NCI-H1417 (cell line): ENCODE measurements around the gene SMIM36.
A peak's percentile ranks its signal among the peaks of the same experiment; 100 is the strongest.
"Not testable (repeated sequence)": the region's sequence is repeated elsewhere in the genome, so short reads cannot be mapped to it uniquely, and the experiment has no call there.

Source experiments
- DNase-seq, 3 experiments: peaks; one replicate each; lab custom pipeline; 2025; lab: John Stamatoyannopoulos, UW

Gene SMIM36

GRCh38 chr17:55501626-55502025 lies 9.6 kb downstream of the SMIM36 start:
- DNase-seq, result peak in 2 of 3 experiments; percentile 20 to 60

DNA sequence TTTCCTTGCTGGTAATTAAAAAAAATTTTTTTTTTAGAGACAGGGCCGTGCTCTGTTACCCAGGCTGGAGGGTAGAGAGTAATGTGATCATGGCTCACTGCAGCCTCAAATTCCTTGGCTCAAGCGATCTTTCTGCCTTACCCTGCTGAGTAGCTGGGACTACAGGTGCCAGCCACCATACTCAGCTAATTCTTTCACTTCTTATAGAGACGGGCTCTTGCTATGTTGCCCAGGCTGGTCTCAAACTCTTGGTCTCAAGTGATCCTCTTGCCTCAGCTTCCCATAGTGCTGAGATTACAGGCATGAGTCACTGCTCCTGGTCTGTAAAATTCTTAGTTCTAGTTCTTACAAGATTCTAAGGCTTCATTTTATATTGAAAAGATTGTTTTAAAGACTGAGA lies 11.1 kb downstream of the SMIM36 start:
- no peak for DNase-seq

DNA sequence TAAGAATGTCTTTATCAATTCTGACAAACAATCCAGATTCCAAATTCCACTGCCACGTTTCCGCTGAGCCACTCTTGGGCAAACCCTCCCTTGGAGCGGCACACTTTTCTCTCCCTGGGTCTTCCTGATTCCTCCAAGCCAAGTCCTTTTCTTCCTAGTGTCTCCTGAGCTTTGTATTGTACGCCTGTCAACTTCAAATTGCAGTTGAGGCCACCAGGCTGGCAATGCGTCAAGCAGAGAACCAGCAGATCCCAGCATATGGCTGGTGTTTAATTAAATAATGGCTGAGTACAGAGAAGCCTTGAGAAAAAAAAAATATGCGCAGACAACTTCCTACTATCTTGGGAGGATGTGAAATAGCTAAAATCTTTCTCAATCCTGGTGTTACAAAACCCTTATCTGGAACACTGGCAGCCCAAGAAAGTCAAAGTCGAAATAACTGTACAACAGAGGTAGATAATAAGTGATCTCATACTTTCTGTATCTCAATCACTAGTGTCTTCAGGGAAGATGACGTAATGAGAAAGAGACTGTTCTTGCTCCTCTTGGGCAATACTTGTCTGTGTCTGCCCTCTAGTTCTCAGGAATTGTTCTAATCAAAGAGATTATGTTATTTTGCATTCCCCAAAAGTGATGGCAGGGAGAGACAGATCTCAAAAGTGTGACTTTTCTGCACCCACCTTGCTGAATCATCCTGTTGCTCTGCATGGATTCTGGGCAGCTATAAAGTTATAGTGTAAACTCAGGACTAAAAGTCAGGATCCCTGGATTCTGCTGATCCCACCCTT lies 15.0 kb downstream of the SMIM36 start:
- DNase-seq, result no peak

DNA sequence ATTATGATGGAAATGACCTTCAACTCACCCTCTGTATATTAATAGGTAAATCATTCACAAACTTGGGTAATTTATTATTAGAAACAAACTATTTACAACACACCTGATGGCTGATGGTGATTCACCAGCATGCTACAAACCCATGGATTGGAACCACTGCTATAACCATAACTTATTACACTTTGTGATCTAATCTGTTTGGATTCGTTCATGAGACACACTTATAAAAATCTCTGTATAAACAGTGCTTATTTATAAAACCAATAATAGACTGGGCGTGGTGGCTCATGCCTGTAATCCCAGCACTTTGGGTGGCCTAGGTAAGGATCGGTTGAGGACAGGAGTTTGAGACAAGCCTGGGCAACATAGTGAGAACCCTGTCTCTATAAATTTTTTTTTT lies 16.0 kb downstream of the SMIM36 start:
- no peak for DNase-seq

DNA sequence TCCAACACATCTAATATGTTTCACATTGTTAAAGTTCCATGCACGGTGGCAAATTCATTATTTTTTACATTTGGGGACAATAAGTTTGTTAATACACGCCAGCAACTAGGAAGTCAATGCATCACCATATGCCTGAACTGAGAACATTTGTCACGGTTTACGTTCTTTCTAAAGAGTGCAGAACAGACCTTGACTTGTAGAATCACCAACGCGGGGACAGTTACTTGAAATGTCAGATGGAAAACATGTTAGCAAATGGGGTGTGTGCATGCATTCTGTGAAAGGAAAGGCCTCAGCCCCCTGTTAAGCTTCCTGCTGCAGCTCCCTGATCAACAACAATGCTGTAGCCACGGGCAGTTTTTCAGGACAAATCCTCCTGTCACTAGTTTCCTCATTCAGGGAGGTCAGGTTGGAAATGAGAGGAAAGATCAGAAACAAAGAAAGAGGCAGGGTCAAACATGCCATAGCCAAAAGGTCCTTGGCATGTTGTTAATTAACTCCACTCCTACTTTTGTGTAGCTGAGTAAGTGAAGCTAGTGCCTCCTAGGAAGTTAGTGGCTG lies 18.4 kb downstream of the SMIM36 start:
- DNase-seq, result no peak

GRCh38 chr17:55490376-55490775 lies 20.9 kb downstream of the SMIM36 start:
- DNase-seq, result no peak

- DNase-seq, result no peak
Observed at GRCh38 chr17:55487695-55488432, 23.4 kb downstream of the SMIM36 start.

DNA sequence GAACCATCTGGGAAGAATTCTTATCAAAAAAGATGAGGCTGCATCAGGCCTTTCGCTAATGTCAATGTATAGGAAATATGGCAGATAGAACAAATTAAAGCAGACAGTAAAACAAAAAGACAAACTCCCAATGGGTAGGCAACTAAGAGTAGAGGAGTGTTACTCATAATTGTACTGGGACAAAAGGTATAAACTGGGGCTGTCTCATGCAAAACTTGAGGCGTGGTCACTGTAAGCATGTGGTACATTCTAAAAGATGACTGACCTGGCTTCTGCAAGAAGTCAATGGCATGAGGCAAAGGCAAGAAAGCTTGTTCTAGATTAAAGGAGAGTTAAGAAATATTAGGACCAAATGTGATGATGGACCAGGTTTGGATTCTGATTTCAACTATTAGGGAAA lies 26.7 kb downstream of the SMIM36 start:
- no peak for DNase-seq

DNA sequence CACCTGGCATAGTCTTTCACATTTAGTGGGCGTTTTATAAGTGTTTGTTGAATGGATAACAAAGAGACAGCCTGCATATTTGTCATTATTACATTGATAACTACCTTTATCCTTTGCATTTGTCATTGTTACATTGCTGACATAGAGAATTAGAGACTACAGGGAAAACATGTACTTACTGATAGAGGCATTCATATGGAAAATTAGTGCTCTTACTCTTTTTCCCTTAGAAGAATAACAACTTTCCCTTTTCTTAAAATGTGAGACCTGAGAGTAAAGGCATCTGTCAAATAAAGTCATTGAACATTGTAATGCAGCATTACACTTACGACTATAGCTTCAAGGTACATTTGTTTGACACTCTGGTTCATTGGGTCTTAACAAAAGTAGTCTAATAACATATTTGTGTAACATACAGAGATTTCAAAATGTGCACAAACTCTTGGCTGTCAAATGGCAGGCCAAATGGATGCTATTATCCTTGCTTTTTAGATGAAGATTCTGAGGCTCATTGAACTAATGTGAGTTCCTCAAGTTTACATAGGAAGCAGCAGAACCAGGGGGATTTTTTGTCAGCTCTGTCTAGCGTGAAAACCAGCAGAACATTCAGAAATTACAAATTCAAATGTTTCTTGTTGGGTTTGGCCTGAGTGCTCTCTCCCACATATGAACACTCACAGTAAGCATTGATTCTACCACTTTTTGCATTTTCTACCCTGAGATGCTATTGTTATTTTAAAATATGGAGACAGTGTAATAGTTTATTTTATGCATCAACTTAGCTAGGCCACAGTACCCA lies 28.5 kb downstream of the SMIM36 start:
- DNase-seq, result no peak

GRCh38 chr17:55480631-55481315 lies 30.5 kb downstream of the SMIM36 start:
- no peak for DNase-seq

- no peak for DNase-seq
Observed at GRCh38 chr17:55479903-55480302, 31.3 kb downstream of the SMIM36 start.

DNA sequence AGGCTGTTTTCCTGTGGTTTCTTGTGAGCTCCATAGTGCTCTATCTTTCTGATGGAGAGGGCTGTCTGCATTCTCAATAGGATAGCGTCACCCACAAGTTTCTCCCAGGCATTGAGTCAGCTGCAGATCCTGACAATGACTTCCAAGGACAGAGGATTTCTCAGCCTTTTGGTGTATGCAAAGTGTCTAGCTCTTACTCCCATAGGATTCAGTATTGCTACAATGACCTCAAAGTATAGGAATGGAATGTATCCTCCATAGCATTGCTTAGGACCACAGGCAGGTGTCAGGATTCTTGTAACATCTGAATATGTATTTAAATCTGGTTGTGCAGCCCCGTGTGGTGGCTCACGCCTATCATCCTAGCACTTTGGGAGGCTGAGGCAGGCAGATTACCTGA lies 32.3 kb downstream of the SMIM36 start:
- no peak for DNase-seq

- DNase-seq, result no peak
Observed at GRCh38 chr17:55466671-55467070, 44.6 kb downstream of the SMIM36 start.

GRCh38 chr17:55465771-55466170 lies 45.5 kb downstream of the SMIM36 start:
- DNase-seq, result not testable (repeated sequence)

DNA sequence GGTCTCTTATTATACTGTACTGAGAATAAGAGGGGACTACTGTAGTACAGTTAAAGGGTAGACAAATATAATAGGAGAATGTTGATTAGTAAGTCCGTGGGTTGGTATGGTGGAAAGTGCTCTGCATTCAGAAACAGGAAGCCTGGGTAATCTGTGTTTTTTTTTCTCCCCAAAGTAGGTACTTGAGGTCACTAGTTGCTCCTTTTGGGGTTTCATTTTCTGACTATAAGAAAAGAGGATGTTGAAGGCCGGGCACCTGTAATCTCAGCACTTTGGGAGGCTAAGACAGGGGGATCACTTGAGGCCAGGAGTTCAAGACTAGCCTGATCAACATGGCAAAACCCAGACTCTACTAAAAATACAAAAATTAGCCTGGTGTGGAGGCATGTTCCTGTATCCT lies 47.7 kb downstream of the SMIM36 start:
- no peak for DNase-seq

- no peak for DNase-seq
Observed at GRCh38 chr17:55462711-55463110, 48.5 kb downstream of the SMIM36 start.

GRCh38 chr17:55462234-55462633 lies 49.0 kb downstream of the SMIM36 start:
- no peak for DNase-seq

DNA sequence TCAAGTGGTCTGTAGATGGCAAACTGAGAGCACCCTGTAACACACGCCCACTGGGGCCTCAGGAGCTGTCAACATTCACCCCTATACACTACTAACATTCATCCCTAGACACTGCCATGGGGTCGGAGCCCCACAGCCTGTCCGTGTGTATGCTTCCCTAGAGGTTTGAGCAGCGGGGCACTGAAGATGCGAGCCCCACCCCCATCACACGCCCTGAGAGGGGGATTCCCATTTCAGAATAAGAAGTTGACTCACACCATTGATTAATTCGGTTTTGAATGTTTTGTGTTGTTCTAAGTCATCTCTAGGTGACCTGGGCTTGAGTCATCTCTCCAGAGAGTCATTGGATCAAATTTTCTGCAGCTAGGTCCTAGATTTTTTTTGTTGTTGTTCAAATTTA lies 52.3 kb downstream of the SMIM36 start:
- DNase-seq, result no peak

DNA sequence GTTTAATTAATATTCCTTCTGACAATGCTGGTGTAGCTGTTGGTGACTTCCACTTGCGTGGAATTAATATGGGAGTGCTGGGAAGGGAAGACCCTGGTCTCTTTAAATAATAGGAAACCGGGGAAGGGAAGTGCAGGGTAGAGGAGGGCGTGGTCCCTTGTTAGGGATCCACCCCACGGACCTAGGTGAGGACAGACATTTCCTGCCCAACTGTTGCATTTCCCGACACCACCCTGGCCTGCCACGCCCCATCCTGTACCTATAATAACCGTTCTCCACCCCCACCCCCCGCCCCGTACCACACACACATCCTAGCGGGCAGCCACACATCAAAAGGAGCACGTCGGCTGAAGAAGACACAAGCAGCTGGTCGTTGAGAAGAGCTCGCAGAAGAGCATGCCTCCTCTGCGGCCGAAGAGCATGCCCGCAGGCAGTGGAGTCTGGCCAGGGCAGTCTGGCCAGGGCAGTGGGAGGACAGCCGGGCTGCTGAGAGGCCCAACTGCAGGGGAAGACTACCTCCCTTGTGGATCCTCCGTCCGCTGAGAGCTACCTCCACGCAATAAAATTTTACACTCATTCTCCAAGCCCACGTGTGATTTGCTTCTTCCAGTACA lies 52.9 kb downstream of the SMIM36 start:
- DNase-seq, result no peak

DNA sequence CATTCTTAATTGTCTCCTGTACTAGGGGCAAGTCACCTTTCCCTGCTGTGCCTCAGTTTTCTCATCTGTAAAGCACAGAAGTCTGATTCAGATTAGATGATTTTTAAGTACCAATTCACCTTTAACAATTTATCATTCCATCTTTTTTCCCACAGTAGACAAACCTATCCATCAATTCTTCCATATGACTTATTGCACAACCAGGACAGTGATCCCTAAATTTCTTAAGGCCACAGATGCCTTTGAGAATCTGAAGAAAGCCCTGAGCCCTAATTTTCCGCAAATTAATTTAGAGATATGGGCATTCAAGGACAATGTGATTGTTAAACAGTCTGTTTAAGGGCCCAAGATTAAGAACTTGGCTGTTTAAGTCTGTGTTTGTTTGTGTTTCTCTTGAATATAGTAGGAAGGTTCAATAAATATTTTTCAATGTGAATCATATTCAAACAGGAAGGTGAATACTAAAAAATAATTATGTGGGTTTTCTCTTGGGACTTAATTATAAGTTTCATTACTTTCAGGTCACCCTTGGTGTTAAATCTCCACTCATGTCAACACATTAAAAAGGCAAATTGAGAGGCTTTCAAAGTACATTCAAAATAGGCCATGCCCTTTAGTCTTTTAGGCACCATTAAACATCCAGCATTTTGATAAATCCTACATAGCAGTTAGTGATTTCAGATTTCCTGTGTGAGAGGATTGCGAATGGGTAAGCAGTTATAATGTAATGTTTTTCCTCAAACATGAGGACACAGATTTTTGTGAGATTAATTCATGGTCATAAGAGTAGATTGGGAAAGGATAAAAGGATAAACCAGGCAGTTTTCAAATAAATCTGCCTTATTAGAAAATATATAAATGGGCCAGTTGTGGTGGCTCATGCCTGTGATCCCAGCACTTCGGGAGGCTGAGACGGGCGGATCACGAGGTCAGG lies 54.7 kb downstream of the SMIM36 start:
- peak in 1 of 3 experiments; percentile 27 for DNase-seq
